ENCODE data around the gene SLC25A30. TPM values are rescaled to one million over a fixed set of nuclear protein-coding genes. Genes with fewer than 3 reads are reported as not detected.

The SLC25A30 gene
- total RNA-seq, 4 donors from 2014 or later = 7.4 to 16.3 (median 13.1) TPM

DNA sequence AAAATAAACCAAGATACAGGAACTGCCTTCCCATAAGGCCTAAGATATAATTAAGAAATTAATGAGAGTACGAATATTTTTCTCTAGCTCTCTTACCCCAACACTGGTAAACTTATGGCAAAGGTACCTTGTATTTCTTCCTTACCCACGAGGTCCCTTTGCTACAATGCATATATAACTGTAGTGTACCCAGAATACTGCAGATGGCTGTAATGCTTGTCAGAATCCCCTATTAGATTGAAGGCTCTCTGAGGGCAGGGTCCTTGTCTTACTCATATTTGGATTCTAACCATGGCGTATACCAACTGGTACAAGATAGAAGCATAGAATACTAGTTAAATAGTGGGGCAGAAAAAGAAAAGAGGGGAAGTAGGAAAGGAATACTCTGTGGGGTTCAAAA, 15.1 kb downstream of the SLC25A30 start:
- Histone ChIP-seq H3K9me3 (no peaks in the 10 kb centered on the region), H3K27me3 (no peaks in the 10 kb centered on the region), H3K36me3 (peaks cover 0 to 89% of the 10 kb centered on the region in 2 donors), H3K4me1 (no peaks in the 10 kb centered on the region), H3K27ac (no peak overlapping the region), H3K4me3 (no peak overlapping the region)
- WGBS, 2 donors (ENCODE audit: low coverage in 1 of 2) = 82 to 94% methylated on average over 3 of the region's 3 CpGs
- no peak for ATAC-seq
- no peak for TF ChIP-seq POLR2AphosphoS5 (IDR thresholded peaks at IDR 0.05)
- TF ChIP-seq EP300 (IDR thresholded peaks at IDR 0.05) = no peak
- no peak for TF ChIP-seq POLR2A (IDR thresholded peaks at IDR 0.05)
- TF ChIP-seq, protein P1, sequence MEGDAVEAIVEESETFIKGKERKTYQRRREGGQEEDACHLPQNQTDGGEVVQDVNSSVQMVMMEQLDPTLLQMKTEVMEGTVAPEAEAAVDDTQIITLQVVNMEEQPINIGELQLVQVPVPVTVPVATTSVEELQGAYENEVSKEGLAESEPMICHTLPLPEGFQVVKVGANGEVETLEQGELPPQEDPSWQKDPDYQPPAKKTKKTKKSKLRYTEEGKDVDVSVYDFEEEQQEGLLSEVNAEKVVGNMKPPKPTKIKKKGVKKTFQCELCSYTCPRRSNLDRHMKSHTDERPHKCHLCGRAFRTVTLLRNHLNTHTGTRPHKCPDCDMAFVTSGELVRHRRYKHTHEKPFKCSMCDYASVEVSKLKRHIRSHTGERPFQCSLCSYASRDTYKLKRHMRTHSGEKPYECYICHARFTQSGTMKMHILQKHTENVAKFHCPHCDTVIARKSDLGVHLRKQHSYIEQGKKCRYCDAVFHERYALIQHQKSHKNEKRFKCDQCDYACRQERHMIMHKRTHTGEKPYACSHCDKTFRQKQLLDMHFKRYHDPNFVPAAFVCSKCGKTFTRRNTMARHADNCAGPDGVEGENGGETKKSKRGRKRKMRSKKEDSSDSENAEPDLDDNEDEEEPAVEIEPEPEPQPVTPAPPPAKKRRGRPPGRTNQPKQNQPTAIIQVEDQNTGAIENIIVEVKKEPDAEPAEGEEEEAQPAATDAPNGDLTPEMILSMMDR (IDR thresholded peaks at IDR 0.05) = no peak

DNA sequence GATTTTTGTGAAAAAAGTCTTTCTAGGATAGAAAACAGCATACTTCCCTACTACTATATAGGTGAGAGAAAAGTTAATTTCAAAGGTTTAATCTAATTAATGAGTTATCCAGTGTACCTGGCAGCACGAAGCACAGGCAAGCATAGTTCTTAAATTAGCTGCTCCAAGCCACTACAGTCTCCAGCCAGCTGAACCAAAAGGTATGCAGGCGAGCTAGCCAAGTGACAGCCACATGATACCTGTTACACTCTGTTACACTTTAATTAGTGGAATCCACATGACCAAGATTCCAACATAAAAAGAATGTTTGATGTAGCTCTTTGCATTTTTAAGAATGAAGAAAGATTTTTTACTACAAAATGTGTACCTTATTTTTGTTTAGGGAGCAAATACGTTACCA, 15.5 kb downstream of the SLC25A30 start:
- no peaks in the 10 kb centered on the region for H3K27me3 ChIP-seq
- no peak overlapping the region for H3K27ac ChIP-seq
- no peak for ATAC-seq
- TF ChIP-seq, protein P1 (IDR thresholded peaks at IDR 0.05) = no peak
- TF ChIP-seq POLR2AphosphoS5 (IDR thresholded peaks at IDR 0.05) (no peak), POLR2A (IDR thresholded peaks at IDR 0.05) (no peak), EP300 (IDR thresholded peaks at IDR 0.05) (no peak)
- H3K4me3 ChIP-seq = no peak overlapping the region
- H3K4me1 ChIP-seq = peaks cover 0 to under 1% (median 0%) of the 10 kb centered on the region in 3 donors
- no peaks in the 10 kb centered on the region for H3K9me3 ChIP-seq
- WGBS, 2 donors (ENCODE audit: low coverage in 1 of 2) = 79 to 83% methylated on average over 3 of the region's 3 CpGs
- H3K36me3 ChIP-seq = peaks cover 0 to 89% of the 10 kb centered on the region in 2 donors

DNA sequence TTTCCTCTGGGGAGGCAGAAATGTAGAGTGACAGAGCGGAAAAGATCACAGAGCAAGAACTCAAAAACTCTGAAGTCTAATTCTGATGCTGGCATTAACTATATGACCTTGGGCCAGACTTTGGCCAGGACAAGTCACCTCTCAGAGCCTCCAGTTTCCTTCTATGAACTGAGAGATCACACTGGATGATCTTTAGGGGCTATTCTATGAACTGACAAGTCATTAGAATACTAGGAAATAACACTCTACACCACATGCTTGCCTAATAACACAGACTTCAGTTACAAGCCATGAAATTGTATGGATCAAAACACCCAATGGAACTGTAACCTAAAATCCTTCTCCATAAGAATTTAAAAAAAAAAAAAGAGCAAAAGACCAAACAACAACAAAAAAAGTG, 16.9 kb downstream of the SLC25A30 start:
- Histone ChIP-seq H3K36me3 (peaks cover 0 to 82% of the 10 kb centered on the region in 2 donors), H3K9me3 (no peaks in the 10 kb centered on the region), H3K4me3 (no peak overlapping the region), H3K4me1 (peaks cover 0 to 14% (median 0%) of the 10 kb centered on the region in 3 donors), H3K27me3 (no peaks in the 10 kb centered on the region), H3K27ac (no peak overlapping the region)
- WGBS, 2 donors (ENCODE audit: low coverage in 1 of 2) = 91 to 100% methylated on average over 1 of the region's 1 CpG
- TF ChIP-seq EP300 (IDR thresholded peaks at IDR 0.05) (no peak), POLR2A (IDR thresholded peaks at IDR 0.05) (no peak), POLR2AphosphoS5 (IDR thresholded peaks at IDR 0.05) (no peak)
- TF ChIP-seq, protein P1 (IDR thresholded peaks at IDR 0.05) = no peak
- no peak for ATAC-seq

GRCh38 chr13:45398877-45399276, 19.3 kb downstream of the SLC25A30 start:
- Histone ChIP-seq H3K36me3 (peaks cover 0 to 72% of the 10 kb centered on the region in 2 donors), H3K27me3 (no peaks in the 10 kb centered on the region), H3K9me3 (no peaks in the 10 kb centered on the region), H3K4me3 (no peak overlapping the region), H3K27ac (no peak overlapping the region), H3K4me1 (peaks cover 0 to 36% (median 0%) of the 10 kb centered on the region in 3 donors)
- ATAC-seq = no peak
- no peak for TF ChIP-seq EP300 (IDR thresholded peaks at IDR 0.05)
- no peak for TF ChIP-seq POLR2A (IDR thresholded peaks at IDR 0.05)
- TF ChIP-seq POLR2AphosphoS5 (IDR thresholded peaks at IDR 0.05) = no peak
- TF ChIP-seq, protein P1 (IDR thresholded peaks at IDR 0.05) = no peak
- WGBS, 2 donors (ENCODE audit: low coverage in 1 of 2) = 71 to 90% methylated on average over 3 to 4 of the region's 4 CpGs

DNA sequence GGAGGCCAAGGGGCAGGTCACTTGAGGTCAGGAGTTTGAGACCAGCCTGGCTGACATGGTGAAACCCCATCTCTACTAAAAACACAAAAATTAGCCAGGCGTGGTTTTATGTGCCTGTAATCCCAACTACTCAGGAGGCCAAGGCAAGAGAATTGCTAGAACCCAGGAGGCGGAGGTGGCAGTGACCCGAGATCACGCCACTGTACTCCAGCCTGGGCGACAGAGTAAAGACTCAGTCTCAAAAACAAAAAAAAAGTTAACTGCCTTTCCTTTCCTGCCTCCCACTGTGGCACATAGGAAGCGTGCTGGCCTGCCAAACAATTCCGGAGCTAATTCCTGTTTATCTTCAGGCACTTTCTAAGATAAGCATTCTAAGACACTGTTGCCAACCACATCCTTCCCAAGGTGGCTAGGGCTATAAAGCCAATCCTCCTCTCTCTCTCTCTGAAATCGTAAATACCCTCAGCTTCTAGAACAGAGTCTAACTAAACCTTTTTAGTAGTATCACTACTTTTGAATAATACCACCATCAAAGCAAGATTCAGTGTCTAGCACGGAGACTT, 21.6 kb downstream of the SLC25A30 start:
- WGBS, 2 donors (ENCODE audit: low coverage in 1 of 2) = 30 to 44% methylated on average over 5 to 7 of the region's 9 CpGs
- no peak for ATAC-seq
- Histone ChIP-seq H3K4me1 (peaks cover 0 to 38% (median 0%) of the 10 kb centered on the region in 3 donors), H3K9me3 (no peaks in the 10 kb centered on the region), H3K27me3 (no peaks in the 10 kb centered on the region), H3K36me3 (peaks cover 0 to 65% of the 10 kb centered on the region in 2 donors), H3K4me3 (no peak overlapping the region), H3K27ac (peak overlapping the region in 2 of 4 donors; percentile 34 to 36)
- no peak for TF ChIP-seq EP300 (IDR thresholded peaks at IDR 0.05)
- peak; percentile 28 for TF ChIP-seq POLR2AphosphoS5 (IDR thresholded peaks at IDR 0.05)
- TF ChIP-seq POLR2A (IDR thresholded peaks at IDR 0.05) = no peak
